CD14-positive monocyte (primary cell): Measurements from ENCODE around the gene NUP35. TPM values are rescaled to one million over a fixed set of nuclear protein-coding genes. Genes with fewer than 3 reads are reported as not detected.

Experiments
- DNase-seq, 3 donors: peaks; one replicate each; pipeline ENCODE4 v3.0.0-alpha.2; 2011 to 2022
- H2AFZ ChIP-seq: 2 replicates; pipeline ENCODE4 v1.6.0; 2012; ENCODE audit warnings: mild to moderate bottlenecking, low read depth, low read length, inconsistent platforms; ENCODE audit not compliant: insufficient read depth, poor library complexity, severe bottlenecking
- H3K27ac ChIP-seq, 2 donors: 1 replicate in 1 of 2; 2 replicates in 1 of 2; pipeline ENCODE4 v1.5.1; 2012 to 2013; ENCODE audit warnings: low read length in 2 of 2, control low read depth in 1 of 2, inconsistent platforms in 1 of 2, low read depth in 1 of 2, mild to moderate bottlenecking in 1 of 2
- H3K27me3 ChIP-seq, 2 donors: one replicate each; pipeline versions ENCODE4 v1.6.0 to v1.6.1; 2011 to 2013; ENCODE audit warnings: low read length in 2 of 2; ENCODE audit not compliant: control insufficient read depth in 2 of 2, insufficient read depth in 2 of 2
- H3K36me3 ChIP-seq, 2 donors: replicated peaks in 1 of 2; 1 replicate in 1 of 2; 2 replicates in 1 of 2; pipeline versions ENCODE4 v1.5.1 to v1.6.1; 2012 to 2013; ENCODE audit warnings: low read length in 2 of 2, control low read depth in 1 of 2, inconsistent platforms in 1 of 2, mild to moderate bottlenecking in 1 of 2; ENCODE audit not compliant: insufficient read depth in 2 of 2, control insufficient read depth in 1 of 2
- H3K4me1 ChIP-seq, 2 donors: 1 replicate in 1 of 2; 2 replicates in 1 of 2; pipeline versions ENCODE4 v1.5.1 to v1.6.1; 2012 to 2013; ENCODE audit warnings: low read length in 2 of 2, control low read depth in 1 of 2, inconsistent platforms in 1 of 2, mild to moderate bottlenecking in 1 of 2, moderate library complexity in 1 of 2; ENCODE audit not compliant: insufficient read depth in 2 of 2, control insufficient read depth in 1 of 2
- H3K4me2 ChIP-seq: replicated peaks from 2 replicates; pipeline ENCODE3; 2012; ENCODE audit warnings: low read length, moderate library complexity, mild to moderate bottlenecking; ENCODE audit not compliant: poor library complexity, severe bottlenecking; ENCODE audit errors: extremely low read depth
- H3K4me3 ChIP-seq, 3 experiments: fragments of 200-600 bp in 1 of 3; sonication (generic) in 1 of 3; replicated peaks in 1 of 3; 1 replicate in 2 of 3; 2 replicates in 1 of 3; pipeline ENCODE4 v1.5.1; 2011 to 2013; ENCODE audit warnings: low read length in 3 of 3, mild to moderate bottlenecking in 3 of 3, control low read depth in 2 of 3, low read depth in 2 of 3, inconsistent platforms in 1 of 3, moderate library complexity in 1 of 3
- H3K79me2 ChIP-seq: 2 replicates; pipeline ENCODE4 v1.6.0; 2012; ENCODE audit warnings: mild to moderate bottlenecking, control low read depth, inconsistent platforms, low read length, moderate library complexity; ENCODE audit not compliant: insufficient read depth
- H3K9ac ChIP-seq: 2 replicates; pipeline ENCODE4 v1.6.0; 2017; ENCODE audit warnings: low read length, mild to moderate bottlenecking; ENCODE audit not compliant: insufficient read depth, poor library complexity, severe bottlenecking
- H3K9me3 ChIP-seq, 2 donors: replicated peaks in 1 of 2; 1 replicate in 1 of 2; 2 replicates in 1 of 2; pipeline versions ENCODE4 v1.5.1 to v1.6.1; 2012 to 2013; ENCODE audit warnings: low read length in 2 of 2, control low read depth in 1 of 2; ENCODE audit not compliant: control insufficient read depth in 1 of 2, insufficient read depth in 1 of 2
- H4K20me1 ChIP-seq: 2 replicates; pipeline ENCODE4 v1.6.0; 2012; ENCODE audit warnings: mild to moderate bottlenecking, low read length, control low read depth, moderate library complexity; ENCODE audit not compliant: insufficient read depth
- H3K27ac Mint-ChIP-seq, 7 donors: one replicate each; pipeline ENCODE4 v1.8.0; 2020; ENCODE audit warnings: mild to moderate bottlenecking in 7 of 7, mixed read lengths in 7 of 7, moderate library complexity in 6 of 7, inconsistent platforms in 2 of 7
- H3K27me3 Mint-ChIP-seq, 3 donors: one replicate each; pipeline ENCODE4 v1.8.0; 2021 to 2022; ENCODE audit warnings: low read depth in 3 of 3, mild to moderate bottlenecking in 3 of 3, mixed read lengths in 3 of 3, moderate library complexity in 3 of 3, inconsistent platforms in 1 of 3
- H3K36me3 Mint-ChIP-seq, 2 donors: one replicate each; pipeline ENCODE4 v1.8.0; 2020; ENCODE audit warnings: mixed read lengths in 2 of 2, inconsistent platforms in 1 of 2, mild to moderate bottlenecking in 1 of 2
- H3K4me1 Mint-ChIP-seq: one replicate; pipeline ENCODE4 v1.8.0; 2020; ENCODE audit warnings: mild to moderate bottlenecking, mixed read lengths
- H3K4me3 Mint-ChIP-seq, 2 donors: one replicate each; pipeline ENCODE4 v1.8.0; 2020; ENCODE audit warnings: mild to moderate bottlenecking in 2 of 2, mixed read lengths in 2 of 2, moderate library complexity in 1 of 2
- H3K9me3 Mint-ChIP-seq, 7 donors: one replicate each; pipeline ENCODE4 v1.8.0; 2020 to 2022; ENCODE audit warnings: mixed read lengths in 7 of 7, mild to moderate bottlenecking in 6 of 7, moderate library complexity in 6 of 7, inconsistent platforms in 2 of 7
- WGBS: methylation state at CpG from one replicate; pipeline ENCODE4 v1.1.5; 2013; ENCODE audit warnings: missing lambda C conversion rate; ENCODE audit not compliant: insufficient coverage; 5-methylcytosine and 5-hydroxymethylcytosine counted together
- intact Hi-C, 2 donors: fragments of 100-400 bp; cut with micrococcal nuclease; formaldehyde crosslinking; loops; one replicate each; pipeline versions ENCODE4 v1.15.0 to v1.15.1; 2023
- polyA plus RNA-seq, 3 donors: library from polyadenylated mRNA; depleted of rRNA in 1 of 3; unstranded in 2 of 3; stranded (reverse) in 1 of 3; fragments of 300-500 nt in 2 of 3; fragments of >200 nt in 1 of 3; fragmentation: Illumina TruSeq in 2 of 3; gene quantifications; 1 replicate in 2 of 3; 2 replicates in 1 of 3; pipeline ENCODE4 v1.2.3, GENCODE V29; 2012 to 2021
- TF ChIP-seq, protein P1 (sequence below): fragments of 200-600 bp; IDR thresholded peaks from one replicate; pipeline ENCODE4 v1.8.0; 2022; ENCODE audit warnings: antibody characterized with exemption, mild to moderate bottlenecking

NUP35 gene
- polyA plus RNA-seq, 3 donors = 1.5 to 4.7 (median 2.0) TPM

- Histone ChIP-seq H3K27me3 (no peaks in the 10 kb centered on the region), H3K4me2 (no peak overlapping the region)
Measured at GRCh38 chr2:183172220-183172887, 48.1 kb downstream of the NUP35 start.

DNA sequence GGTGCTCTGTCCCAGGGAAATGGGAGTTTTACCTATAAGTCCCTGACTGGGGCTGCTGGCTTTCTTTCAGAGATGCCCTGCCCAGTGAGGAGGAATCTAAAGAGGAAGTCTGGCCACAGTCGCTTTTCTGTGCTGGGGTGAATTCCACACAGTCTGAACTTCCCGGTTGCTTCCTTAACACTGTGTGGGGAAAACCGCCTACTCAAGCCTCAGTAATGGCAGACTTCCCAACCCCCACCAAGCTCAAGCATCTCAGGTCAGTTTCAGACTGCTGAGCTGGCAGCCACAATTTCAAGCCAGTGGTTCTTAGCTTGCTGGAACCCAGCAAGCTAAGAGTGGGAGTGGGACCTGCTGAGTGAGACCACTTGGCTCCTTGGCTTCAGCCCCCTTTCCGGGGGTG, 54.9 kb downstream of the NUP35 start:
- Histone ChIP-seq H3K9ac (no peak overlapping the region), H3K9me3 (peaks cover 8 to 12% of the 10 kb centered on the region in 2 donors), H3K27me3 (no peaks in the 10 kb centered on the region), H2AFZ (no peak overlapping the region), H3K79me2 (no peaks in the 10 kb centered on the region), H3K4me3 (no peak overlapping the region), H3K36me3 (peaks cover 4 to 26% of the 10 kb centered on the region in 2 donors), H3K4me2 (no peak overlapping the region), H3K4me1 (no peaks in the 10 kb centered on the region), H3K27ac (no peak overlapping the region), H4K20me1 (no peaks in the 10 kb centered on the region)
- peaks cover 10 to 43% (median 27%) of the 10 kb centered on the region in 7 donors for H3K9me3 Mint-ChIP-seq
- peaks cover 0 to 2% (median 0%) of the 10 kb centered on the region in 3 donors for H3K27me3 Mint-ChIP-seq
- no peak overlapping the region for H3K27ac Mint-ChIP-seq
- TF ChIP-seq, protein P1, sequence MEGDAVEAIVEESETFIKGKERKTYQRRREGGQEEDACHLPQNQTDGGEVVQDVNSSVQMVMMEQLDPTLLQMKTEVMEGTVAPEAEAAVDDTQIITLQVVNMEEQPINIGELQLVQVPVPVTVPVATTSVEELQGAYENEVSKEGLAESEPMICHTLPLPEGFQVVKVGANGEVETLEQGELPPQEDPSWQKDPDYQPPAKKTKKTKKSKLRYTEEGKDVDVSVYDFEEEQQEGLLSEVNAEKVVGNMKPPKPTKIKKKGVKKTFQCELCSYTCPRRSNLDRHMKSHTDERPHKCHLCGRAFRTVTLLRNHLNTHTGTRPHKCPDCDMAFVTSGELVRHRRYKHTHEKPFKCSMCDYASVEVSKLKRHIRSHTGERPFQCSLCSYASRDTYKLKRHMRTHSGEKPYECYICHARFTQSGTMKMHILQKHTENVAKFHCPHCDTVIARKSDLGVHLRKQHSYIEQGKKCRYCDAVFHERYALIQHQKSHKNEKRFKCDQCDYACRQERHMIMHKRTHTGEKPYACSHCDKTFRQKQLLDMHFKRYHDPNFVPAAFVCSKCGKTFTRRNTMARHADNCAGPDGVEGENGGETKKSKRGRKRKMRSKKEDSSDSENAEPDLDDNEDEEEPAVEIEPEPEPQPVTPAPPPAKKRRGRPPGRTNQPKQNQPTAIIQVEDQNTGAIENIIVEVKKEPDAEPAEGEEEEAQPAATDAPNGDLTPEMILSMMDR = no peak
- no peak overlapping the region for H3K4me3 Mint-ChIP-seq
- intact Hi-C loops = no loop called here
- no peaks in the 10 kb centered on the region for H3K4me1 Mint-ChIP-seq
- 100% methylated on average over 2 of the region's 4 CpGs for WGBS
- DNase-seq = no peak
- peaks cover 33 to 74% of the 10 kb centered on the region in 2 donors for H3K36me3 Mint-ChIP-seq

More at GRCh38 chr2:183172220-183172887, 48.1 kb downstream of the NUP35 start:
- TF ChIP-seq, protein P1 = no peak
- Mint-ChIP-seq H3K9me3 (peaks cover 11 to 23% (median 20%) of the 10 kb centered on the region in 7 donors), H3K4me3 (no peak overlapping the region), H3K36me3 (peaks cover 12 to 29% of the 10 kb centered on the region in 2 donors), H3K27ac (peak overlapping the region in 1 of 7 donors; percentile 42), H3K27me3 (peaks cover 0 to 2% (median 1%) of the 10 kb centered on the region in 3 donors), H3K4me1 (peaks cover 10% of the 10 kb centered on the region)
- Histone ChIP-seq H3K79me2 (no peaks in the 10 kb centered on the region), H3K9me3 (no peaks in the 10 kb centered on the region), H3K4me1 (no peaks in the 10 kb centered on the region), H3K36me3 (no peaks in the 10 kb centered on the region), H2AFZ (no peak overlapping the region), H3K4me3 (no peak overlapping the region), H3K27ac (no peak overlapping the region), H3K9ac (no peak overlapping the region), H4K20me1 (no peaks in the 10 kb centered on the region)
- 99% methylated on average over 6 of the region's 6 CpGs for WGBS
- DNase-seq = no peak
- intact Hi-C loops = no loop called here
